ENCODE data around the gene ZNF215.

DNA sequence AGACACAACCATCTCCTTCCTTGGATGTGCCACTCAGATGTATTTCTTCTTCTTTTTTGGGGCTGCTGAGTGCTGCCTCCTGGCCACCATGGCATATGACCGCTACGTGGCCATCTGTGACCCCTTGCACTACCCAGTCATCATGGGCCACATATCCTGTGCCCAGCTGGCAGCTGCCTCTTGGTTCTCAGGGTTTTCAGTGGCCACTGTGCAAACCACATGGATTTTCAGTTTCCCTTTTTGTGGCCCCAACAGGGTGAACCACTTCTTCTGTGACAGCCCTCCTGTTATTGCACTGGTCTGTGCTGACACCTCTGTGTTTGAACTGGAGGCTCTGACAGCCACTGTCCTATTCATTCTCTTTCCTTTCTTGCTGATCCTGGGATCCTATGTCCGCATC lies 49.3 kb upstream of the ZNF215 start:
- TF ChIP-seq, protein P1, sequence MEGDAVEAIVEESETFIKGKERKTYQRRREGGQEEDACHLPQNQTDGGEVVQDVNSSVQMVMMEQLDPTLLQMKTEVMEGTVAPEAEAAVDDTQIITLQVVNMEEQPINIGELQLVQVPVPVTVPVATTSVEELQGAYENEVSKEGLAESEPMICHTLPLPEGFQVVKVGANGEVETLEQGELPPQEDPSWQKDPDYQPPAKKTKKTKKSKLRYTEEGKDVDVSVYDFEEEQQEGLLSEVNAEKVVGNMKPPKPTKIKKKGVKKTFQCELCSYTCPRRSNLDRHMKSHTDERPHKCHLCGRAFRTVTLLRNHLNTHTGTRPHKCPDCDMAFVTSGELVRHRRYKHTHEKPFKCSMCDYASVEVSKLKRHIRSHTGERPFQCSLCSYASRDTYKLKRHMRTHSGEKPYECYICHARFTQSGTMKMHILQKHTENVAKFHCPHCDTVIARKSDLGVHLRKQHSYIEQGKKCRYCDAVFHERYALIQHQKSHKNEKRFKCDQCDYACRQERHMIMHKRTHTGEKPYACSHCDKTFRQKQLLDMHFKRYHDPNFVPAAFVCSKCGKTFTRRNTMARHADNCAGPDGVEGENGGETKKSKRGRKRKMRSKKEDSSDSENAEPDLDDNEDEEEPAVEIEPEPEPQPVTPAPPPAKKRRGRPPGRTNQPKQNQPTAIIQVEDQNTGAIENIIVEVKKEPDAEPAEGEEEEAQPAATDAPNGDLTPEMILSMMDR (IDR thresholded peaks at IDR 0.05) = no peak
- TF ChIP-seq, protein P2, sequence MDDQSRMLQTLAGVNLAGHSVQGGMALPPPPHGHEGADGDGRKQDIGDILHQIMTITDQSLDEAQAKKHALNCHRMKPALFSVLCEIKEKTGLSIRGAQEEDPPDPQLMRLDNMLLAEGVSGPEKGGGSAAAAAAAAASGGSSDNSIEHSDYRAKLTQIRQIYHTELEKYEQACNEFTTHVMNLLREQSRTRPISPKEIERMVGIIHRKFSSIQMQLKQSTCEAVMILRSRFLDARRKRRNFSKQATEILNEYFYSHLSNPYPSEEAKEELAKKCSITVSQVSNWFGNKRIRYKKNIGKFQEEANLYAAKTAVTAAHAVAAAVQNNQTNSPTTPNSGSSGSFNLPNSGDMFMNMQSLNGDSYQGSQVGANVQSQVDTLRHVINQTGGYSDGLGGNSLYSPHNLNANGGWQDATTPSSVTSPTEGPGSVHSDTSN (IDR thresholded peaks at IDR 0.05) = no peak
- TF ChIP-seq GABPA (IDR thresholded peaks at IDR 0.05; ENCODE audit: low read depth) (no peak), EP300 (IDR thresholded peaks at IDR 0.05; ENCODE audit: borderline replicate concordance in 1 of 2, low read depth in 1 of 2, low read length in 1 of 2) (no peak), POLR2AphosphoS5 (IDR thresholded peaks at IDR 0.05; ENCODE audit: low read depth, low read length) (no peak), TAF1 (IDR thresholded peaks at IDR 0.05; ENCODE audit: borderline replicate concordance, low read depth, low read length) (no peak), FOXM1 (IDR thresholded peaks at IDR 0.05; ENCODE audit: low read depth) (no peak), EZH2phosphoT487 (IDR thresholded peaks at IDR 0.05; ENCODE audit: borderline replicate concordance, low read depth) (no peak), TEAD4 (IDR thresholded peaks at IDR 0.05; ENCODE audit: borderline replicate concordance, insufficient read depth) (no peak), RAD21 (IDR thresholded peaks at IDR 0.05; ENCODE audit: low read length) (no peak), NFIC (IDR thresholded peaks at IDR 0.05; ENCODE audit: borderline replicate concordance) (no peak)

Measured in SK-N-SH (cell line).